Measurements from ENCODE around the gene ARID3C.

The ARID3C gene

GRCh38 chr9:34659592-34660253, 30.9 kb upstream of the ARID3C start:
- ATAC-seq (replicated peaks; ENCODE audit: extremely low read depth, poor library complexity, severe bottlenecking) (no peak), DNase-seq (ENCODE audit: low spot score in 2 of 2) (no peak)
- H3K27ac Mint-ChIP-seq (ENCODE audit: low read depth) = no peak overlapping the region
- no peaks in the 10 kb centered on the region for H3K9me3 Mint-ChIP-seq
- H3K27me3 Mint-ChIP-seq = no peaks in the 10 kb centered on the region
- no peaks in the 10 kb centered on the region for H3K36me3 Mint-ChIP-seq (ENCODE audit: insufficient read depth)
- H3K4me3 Mint-ChIP-seq = no peak overlapping the region
- H3K4me1 Mint-ChIP-seq = peaks cover 24% of the 10 kb centered on the region

- H3K4me3 Mint-ChIP-seq = no peak overlapping the region
- H3K9me3 Mint-ChIP-seq = no peaks in the 10 kb centered on the region
- ATAC-seq (replicated peaks; ENCODE audit: extremely low read depth, poor library complexity, severe bottlenecking) (no peak), DNase-seq (ENCODE audit: low spot score in 2 of 2) (no peak)
- H3K27ac Mint-ChIP-seq (ENCODE audit: low read depth) = no peak overlapping the region
- H3K27me3 Mint-ChIP-seq = no peaks in the 10 kb centered on the region
- peaks cover 11% of the 10 kb centered on the region for H3K4me1 Mint-ChIP-seq
- H3K36me3 Mint-ChIP-seq (ENCODE audit: insufficient read depth) = no peaks in the 10 kb centered on the region
Measured at GRCh38 chr9:34658461-34658860, 29.6 kb upstream of the ARID3C start.

- Mint-ChIP-seq H3K27me3 (no peaks in the 10 kb centered on the region), H3K9me3 (no peaks in the 10 kb centered on the region), H3K27ac (ENCODE audit: low read depth) (no peak overlapping the region), H3K4me1 (peaks cover 13% of the 10 kb centered on the region), H3K4me3 (no peak overlapping the region), H3K36me3 (ENCODE audit: insufficient read depth) (no peaks in the 10 kb centered on the region)
- no peak for DNase-seq (ENCODE audit: low spot score in 2 of 2)
- ATAC-seq (replicated peaks; ENCODE audit: extremely low read depth, poor library complexity, severe bottlenecking) = no peak
Measured at GRCh38 chr9:34656992-34657391, 28.1 kb upstream of the ARID3C start.

GRCh38 chr9:34655394-34655793, 26.5 kb upstream of the ARID3C start:
- DNase-seq (ENCODE audit: low spot score in 2 of 2) (no peak), ATAC-seq (replicated peaks; ENCODE audit: extremely low read depth, poor library complexity, severe bottlenecking) (no peak)
- Mint-ChIP-seq H3K36me3 (ENCODE audit: insufficient read depth) (peaks cover 3% of the 10 kb centered on the region), H3K9me3 (no peaks in the 10 kb centered on the region), H3K27me3 (no peaks in the 10 kb centered on the region), H3K27ac (ENCODE audit: low read depth) (no peak overlapping the region), H3K4me1 (peaks cover 18% of the 10 kb centered on the region), H3K4me3 (no peak overlapping the region)

GRCh38 chr9:34654323-34655051, 25.6 kb upstream of the ARID3C start:
- peaks cover 18% of the 10 kb centered on the region for H3K4me1 Mint-ChIP-seq
- no peaks in the 10 kb centered on the region for H3K27me3 Mint-ChIP-seq
- H3K4me3 Mint-ChIP-seq = no peak overlapping the region
- peak overlapping the region; percentile 9 for H3K27ac Mint-ChIP-seq (ENCODE audit: low read depth)
- no peak for ATAC-seq (replicated peaks; ENCODE audit: extremely low read depth, poor library complexity, severe bottlenecking)
- no peaks in the 10 kb centered on the region for H3K9me3 Mint-ChIP-seq
- DNase-seq (ENCODE audit: low spot score in 2 of 2) = no peak
- H3K36me3 Mint-ChIP-seq (ENCODE audit: insufficient read depth) = peaks cover 11% of the 10 kb centered on the region

GRCh38 chr9:34653151-34654072, 24.5 kb upstream of the ARID3C start:
- Mint-ChIP-seq H3K27ac (ENCODE audit: low read depth) (peak overlapping the region; percentile 14), H3K27me3 (no peaks in the 10 kb centered on the region)

GRCh38 chr9:34652602-34653000, 23.7 kb upstream of the ARID3C start:
- no peak for ATAC-seq (replicated peaks; ENCODE audit: extremely low read depth, poor library complexity, severe bottlenecking)
- peaks cover 17% of the 10 kb centered on the region for H3K36me3 Mint-ChIP-seq (ENCODE audit: insufficient read depth)
- peak overlapping the region; percentile 1 for H3K4me3 Mint-ChIP-seq
- no peaks in the 10 kb centered on the region for H3K9me3 Mint-ChIP-seq
- H3K4me1 Mint-ChIP-seq = peaks cover 31% of the 10 kb centered on the region
- no peak for DNase-seq (ENCODE audit: low spot score in 2 of 2)
- H3K27me3 Mint-ChIP-seq = no peaks in the 10 kb centered on the region
- peak overlapping the region; percentile 14 for H3K27ac Mint-ChIP-seq (ENCODE audit: low read depth)

More at GRCh38 chr9:34653151-34654072, 24.5 kb upstream of the ARID3C start:
- H3K4me1 Mint-ChIP-seq = peaks cover 23% of the 10 kb centered on the region
- no peaks in the 10 kb centered on the region for H3K9me3 Mint-ChIP-seq
- no peak for ATAC-seq (replicated peaks; ENCODE audit: extremely low read depth, poor library complexity, severe bottlenecking)
- peaks cover 17% of the 10 kb centered on the region for H3K36me3 Mint-ChIP-seq (ENCODE audit: insufficient read depth)
- H3K4me3 Mint-ChIP-seq = no peak overlapping the region
- no peak for DNase-seq (ENCODE audit: low spot score in 2 of 2)

GRCh38 chr9:34651876-34652601, 23.2 kb upstream of the ARID3C start, which contains the start of gene IL11RA:
Gene IL11RA, plus strand, starts transcription at chr9:34652185. Its CDS starts 3,033 bp downstream, at chr9:34655218.
- Mint-ChIP-seq H3K4me3 (peak within 1 kb of the TSS; percentile 1), H3K27ac (ENCODE audit: low read depth) (peak within 1 kb of the TSS; percentile 14), H3K36me3 (ENCODE audit: insufficient read depth) (peaks cover 17% of the 10 kb centered on the region), H3K4me1 (peaks cover 37% of the 10 kb centered on the region), H3K27me3 (no peaks in the 10 kb centered on the region), H3K9me3 (no peaks in the 10 kb centered on the region)
- ATAC-seq (replicated peaks; ENCODE audit: extremely low read depth, poor library complexity, severe bottlenecking) = peak; percentile 13
- no peak for DNase-seq (ENCODE audit: low spot score in 2 of 2)

- Mint-ChIP-seq H3K27ac (ENCODE audit: low read depth) (no peak overlapping the region), H3K36me3 (ENCODE audit: insufficient read depth) (peaks cover 19% of the 10 kb centered on the region), H3K4me1 (peaks cover 38% of the 10 kb centered on the region), H3K27me3 (no peaks in the 10 kb centered on the region), H3K4me3 (no peak overlapping the region), H3K9me3 (no peaks in the 10 kb centered on the region)
- DNase-seq (ENCODE audit: low spot score in 2 of 2) (no peak), ATAC-seq (replicated peaks; ENCODE audit: extremely low read depth, poor library complexity, severe bottlenecking) (no peak)
Measured at GRCh38 chr9:34651321-34651720, 22.5 kb upstream of the ARID3C start.

GRCh38 chr9:34650816-34651215, 21.9 kb upstream of the ARID3C start:
- no peak overlapping the region for H3K4me3 Mint-ChIP-seq
- no peak overlapping the region for H3K27ac Mint-ChIP-seq (ENCODE audit: low read depth)
- DNase-seq (ENCODE audit: low spot score in 2 of 2) (no peak), ATAC-seq (replicated peaks; ENCODE audit: extremely low read depth, poor library complexity, severe bottlenecking) (no peak)
- no peaks in the 10 kb centered on the region for H3K27me3 Mint-ChIP-seq
- H3K4me1 Mint-ChIP-seq = peaks cover 38% of the 10 kb centered on the region
- no peaks in the 10 kb centered on the region for H3K9me3 Mint-ChIP-seq
- H3K36me3 Mint-ChIP-seq (ENCODE audit: insufficient read depth) = peaks cover 20% of the 10 kb centered on the region

GRCh38 chr9:34648673-34649072, 19.8 kb upstream of the ARID3C start:
- H3K4me3 Mint-ChIP-seq = no peak overlapping the region
- ATAC-seq (replicated peaks; ENCODE audit: extremely low read depth, poor library complexity, severe bottlenecking) = no peak
- peaks cover 38% of the 10 kb centered on the region for H3K4me1 Mint-ChIP-seq
- peaks cover 20% of the 10 kb centered on the region for H3K36me3 Mint-ChIP-seq (ENCODE audit: insufficient read depth)
- H3K9me3 Mint-ChIP-seq = no peaks in the 10 kb centered on the region
- H3K27ac Mint-ChIP-seq (ENCODE audit: low read depth) = no peak overlapping the region
- no peak for DNase-seq (ENCODE audit: low spot score in 2 of 2)
- no peaks in the 10 kb centered on the region for H3K27me3 Mint-ChIP-seq

GRCh38 chr9:34647651-34648050, 18.8 kb upstream of the ARID3C start:
- Mint-ChIP-seq H3K27me3 (no peaks in the 10 kb centered on the region), H3K9me3 (no peaks in the 10 kb centered on the region), H3K36me3 (ENCODE audit: insufficient read depth) (peaks cover 20% of the 10 kb centered on the region), H3K27ac (ENCODE audit: low read depth) (peak overlapping the region; percentile 86), H3K4me3 (peak overlapping the region; percentile 89), H3K4me1 (peaks cover 32% of the 10 kb centered on the region)
- DNase-seq (ENCODE audit: low spot score in 2 of 2) (no peak), ATAC-seq (replicated peaks; ENCODE audit: extremely low read depth, poor library complexity, severe bottlenecking) (no peak)

All from central memory CD8-positive, alpha-beta T cell (primary cell).